Gastrocnemius medialis (tissue), 4 donors: Measurements from ENCODE around the gene HCN2.

Experiments used
- POLR2A ChIP-seq, 2 donors: fragments of 450-650 bp; IDR thresholded peaks; one replicate each; pipeline ENCODE4 v1.6.1; 2017; ENCODE audit warnings: antibody characterized with exemption in 2 of 2, mild to moderate bottlenecking in 2 of 2, moderate library complexity in 2 of 2
- TF ChIP-seq, protein P1 (sequence below), 5 experiments: fragments of 450-650 bp in 3 of 5; fragments of 200-600 bp in 2 of 5; sonication (generic) in 2 of 5; IDR thresholded peaks in 4 of 5; conservative IDR thresholded peaks in 1 of 5; 1 replicate in 4 of 5; 2 replicates in 1 of 5; pipeline ENCODE4 v1.5.1; 2016 to 2019; ENCODE audit warnings: antibody characterized with exemption in 5 of 5, mild to moderate bottlenecking in 3 of 5, moderate library complexity in 3 of 5

DNA sequence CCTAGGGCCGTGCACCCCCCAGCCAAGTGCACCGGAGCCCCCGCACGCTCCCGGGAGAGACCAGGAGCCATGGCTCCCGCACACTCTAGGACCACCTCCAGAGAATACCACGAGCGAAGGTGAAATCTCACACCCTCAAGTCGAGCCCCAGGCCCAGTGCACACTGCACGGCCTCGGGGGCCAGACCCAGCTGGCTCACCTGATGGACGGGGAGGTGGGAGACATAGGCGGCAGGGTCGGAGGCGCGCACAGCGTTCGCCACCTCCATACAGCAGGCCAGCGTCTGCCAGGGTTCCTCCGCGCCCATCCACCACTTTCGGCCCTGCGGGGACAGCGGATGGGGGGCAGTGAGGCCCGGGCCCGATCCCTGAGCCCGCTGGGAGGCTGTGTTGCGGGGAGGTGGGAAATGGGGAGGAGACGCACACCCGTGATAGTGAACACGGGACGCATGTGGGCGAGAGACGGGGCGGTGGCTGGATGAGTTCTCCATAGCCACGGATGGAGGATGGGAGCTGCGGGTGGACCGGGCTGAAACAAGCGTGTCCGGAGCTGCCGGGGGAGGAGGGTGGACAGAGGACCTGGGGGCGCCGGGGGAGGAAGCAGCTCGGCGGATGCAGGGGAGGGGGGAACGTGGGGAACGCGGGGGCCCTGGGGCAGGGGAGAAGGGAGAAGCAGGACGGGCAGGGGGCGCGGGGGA is 30.6 kb downstream of the HCN2 start:
- TF ChIP-seq, protein P1, sequence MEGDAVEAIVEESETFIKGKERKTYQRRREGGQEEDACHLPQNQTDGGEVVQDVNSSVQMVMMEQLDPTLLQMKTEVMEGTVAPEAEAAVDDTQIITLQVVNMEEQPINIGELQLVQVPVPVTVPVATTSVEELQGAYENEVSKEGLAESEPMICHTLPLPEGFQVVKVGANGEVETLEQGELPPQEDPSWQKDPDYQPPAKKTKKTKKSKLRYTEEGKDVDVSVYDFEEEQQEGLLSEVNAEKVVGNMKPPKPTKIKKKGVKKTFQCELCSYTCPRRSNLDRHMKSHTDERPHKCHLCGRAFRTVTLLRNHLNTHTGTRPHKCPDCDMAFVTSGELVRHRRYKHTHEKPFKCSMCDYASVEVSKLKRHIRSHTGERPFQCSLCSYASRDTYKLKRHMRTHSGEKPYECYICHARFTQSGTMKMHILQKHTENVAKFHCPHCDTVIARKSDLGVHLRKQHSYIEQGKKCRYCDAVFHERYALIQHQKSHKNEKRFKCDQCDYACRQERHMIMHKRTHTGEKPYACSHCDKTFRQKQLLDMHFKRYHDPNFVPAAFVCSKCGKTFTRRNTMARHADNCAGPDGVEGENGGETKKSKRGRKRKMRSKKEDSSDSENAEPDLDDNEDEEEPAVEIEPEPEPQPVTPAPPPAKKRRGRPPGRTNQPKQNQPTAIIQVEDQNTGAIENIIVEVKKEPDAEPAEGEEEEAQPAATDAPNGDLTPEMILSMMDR (IDR thresholded peaks at IDR 0.05 in 4 of 5, conservative IDR thresholded peaks at IDR 0.05 in 1 of 5), result no peak
- no peak for TF ChIP-seq POLR2A (IDR thresholded peaks at IDR 0.05)
